Pancreas (tissue), 10 donors: Measurements from ENCODE around the gene LUC7L2. TPM values are rescaled to one million over a fixed set of nuclear protein-coding genes. Genes with fewer than 3 reads are reported as not detected.
A peak's percentile ranks its signal among the peaks of the same experiment; 100 is the strongest.
"Not testable (repeated sequence)": the region's sequence is repeated elsewhere in the genome, so short reads cannot be mapped to it uniquely, and the experiment has no call there.

Experiments
- ATAC-seq, 4 donors: fragments of 200-7000 bp; cut with Tn5 transposase; one replicate each; pipeline versions ENCODE4 v1.8.0 to v1.9.1; 2020; ENCODE audit warnings: mild to moderate bottlenecking in 4 of 4, moderate library complexity in 4 of 4
- DNase-seq, 6 donors: peaks; one replicate each; pipeline ENCODE4 v3.0.0-alpha.2; 2020
- FAIRE-seq: peaks from 2 replicates; lab custom pipeline; 2012; peaks lifted over from hg19 to GRCh38; lab: Jason Lieb, UNC
- H3K27ac ChIP-seq, 4 donors: fragments of 200-600 bp; sonication (generic); 1 replicate in 3 of 4; 2 replicates in 1 of 4; pipeline versions ENCODE4 v1.5.0 to v1.8.0; 2020
- H3K27me3 ChIP-seq, 4 donors: fragments of 200-600 bp; one replicate each; pipeline ENCODE4 v1.8.0; 2021
- H3K36me3 ChIP-seq, 3 donors: fragments of 200-600 bp; sonication (generic) in 1 of 3; one replicate each; pipeline versions ENCODE4 v1.5.0 to v1.8.0; 2020 to 2021
- H3K4me1 ChIP-seq, 3 donors: fragments of 200-600 bp; one replicate each; pipeline ENCODE4 v1.8.0; 2021
- H3K4me3 ChIP-seq, 4 donors: fragments of 200-600 bp; sonication (generic) in 2 of 4; one replicate each; pipeline versions ENCODE4 v1.5.0 to v1.8.0; 2020 to 2021
- H3K9me3 ChIP-seq, 4 donors: fragments of 200-600 bp; one replicate each; pipeline ENCODE4 v1.8.0; 2021
- WGBS, 2 donors: extraction: QIAGEN DNeasy Blood & Tissue Kit; methylation state at CpG; one replicate each; pipeline ENCODE4 v1.1.7; 2013; 5-methylcytosine and 5-hydroxymethylcytosine counted together
- intact Hi-C, 3 donors: fragments of 100-400 bp; cut with DNase I; formaldehyde crosslinking; loops; one replicate each; pipeline versions ENCODE4 v1.11.1 to v1.14.2; 2022
- polyA plus RNA-seq, 2 donors: library from polyadenylated mRNA; stranded (reverse); fragments of 200-250 nt; gene quantifications; one replicate each; pipeline ENCODE4 v1.2.3, GENCODE V29; 2013
- total RNA-seq, 6 donors: library from RNA; stranded (reverse); fragmentation: NEBNext Ultra II Directional in 4 of 6; extraction: Animal tissue kit (Norgen Biotek cat#: 25700) in 4 of 6; gene quantifications; one replicate each; pipeline versions ENCODE4 v1.2.1 to v1.2.4, GENCODE V29; 2021 to 2023
- TF ChIP-seq, protein P1 (sequence below), 4 donors: fragments of 200-600 bp; sonication (generic) in 3 of 4; IDR thresholded peaks; one replicate each; pipeline versions ENCODE4 v1.5.0 to v1.8.0; 2021; ENCODE audit warnings: antibody characterized with exemption in 4 of 4
- donor health status: healthy with polysubstance abuse.
- donor health status: DM: no; HTN: no; CAD: no; lungs with moderate emphysema.
- donor health status: DM: no; HTN: no; CAD: no.
- donor health status: control.
- donor health status: control.
- donor health status: Bipolar disorder and iron deficiency.
- donor health status: DM: yes; HTN: yes; CAD: no.
- donor health status: DM: no; HTN: no; CAD: no.
- donor health status: DM: no; HTN: no; CAD: no.
- donor health status: DM: yes; HTN: yes; CAD: no.

LUC7L2 gene
- total and polyA plus RNA-seq, 8 donors = 30.0 to 71.1 (median 39.2) TPM

DNA sequence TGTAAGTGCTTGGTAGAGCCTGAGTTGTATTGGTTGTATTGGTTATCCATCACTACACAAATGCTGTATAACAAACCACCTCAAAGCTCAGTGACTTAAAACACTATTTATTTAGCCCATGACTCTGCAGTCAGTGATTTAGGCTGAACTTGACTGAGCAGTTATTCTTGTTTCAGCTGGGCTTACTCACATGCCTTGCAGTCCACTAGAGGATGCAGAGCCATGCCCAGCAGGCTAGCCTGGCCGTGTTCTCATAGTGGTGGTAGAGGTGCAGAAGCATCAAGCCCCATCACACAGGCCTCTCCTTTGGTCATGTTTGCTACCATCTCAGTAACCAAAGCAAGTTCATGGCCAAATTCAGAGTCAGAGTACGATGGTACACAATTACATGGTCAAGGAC, 43.9 kb downstream of the LUC7L2 start:
- Histone ChIP-seq H3K27ac (no peak overlapping the region), H3K9me3 (no peaks in the 10 kb centered on the region), H3K27me3 (no peaks in the 10 kb centered on the region), H3K36me3 (peaks cover 0 to 75% (median 37%) of the 10 kb centered on the region in 3 donors), H3K4me1 (no peaks in the 10 kb centered on the region), H3K4me3 (no peak overlapping the region)
- TF ChIP-seq, protein P1, sequence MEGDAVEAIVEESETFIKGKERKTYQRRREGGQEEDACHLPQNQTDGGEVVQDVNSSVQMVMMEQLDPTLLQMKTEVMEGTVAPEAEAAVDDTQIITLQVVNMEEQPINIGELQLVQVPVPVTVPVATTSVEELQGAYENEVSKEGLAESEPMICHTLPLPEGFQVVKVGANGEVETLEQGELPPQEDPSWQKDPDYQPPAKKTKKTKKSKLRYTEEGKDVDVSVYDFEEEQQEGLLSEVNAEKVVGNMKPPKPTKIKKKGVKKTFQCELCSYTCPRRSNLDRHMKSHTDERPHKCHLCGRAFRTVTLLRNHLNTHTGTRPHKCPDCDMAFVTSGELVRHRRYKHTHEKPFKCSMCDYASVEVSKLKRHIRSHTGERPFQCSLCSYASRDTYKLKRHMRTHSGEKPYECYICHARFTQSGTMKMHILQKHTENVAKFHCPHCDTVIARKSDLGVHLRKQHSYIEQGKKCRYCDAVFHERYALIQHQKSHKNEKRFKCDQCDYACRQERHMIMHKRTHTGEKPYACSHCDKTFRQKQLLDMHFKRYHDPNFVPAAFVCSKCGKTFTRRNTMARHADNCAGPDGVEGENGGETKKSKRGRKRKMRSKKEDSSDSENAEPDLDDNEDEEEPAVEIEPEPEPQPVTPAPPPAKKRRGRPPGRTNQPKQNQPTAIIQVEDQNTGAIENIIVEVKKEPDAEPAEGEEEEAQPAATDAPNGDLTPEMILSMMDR (IDR thresholded peaks at IDR 0.05) = no peak
- 91 to 98% methylated on average over 2 of the region's 2 CpGs for WGBS, 2 donors
- intact Hi-C loops = no loop called here
- no peak for ATAC-seq
- DNase-seq = no peak
- no peak for FAIRE-seq

DNA sequence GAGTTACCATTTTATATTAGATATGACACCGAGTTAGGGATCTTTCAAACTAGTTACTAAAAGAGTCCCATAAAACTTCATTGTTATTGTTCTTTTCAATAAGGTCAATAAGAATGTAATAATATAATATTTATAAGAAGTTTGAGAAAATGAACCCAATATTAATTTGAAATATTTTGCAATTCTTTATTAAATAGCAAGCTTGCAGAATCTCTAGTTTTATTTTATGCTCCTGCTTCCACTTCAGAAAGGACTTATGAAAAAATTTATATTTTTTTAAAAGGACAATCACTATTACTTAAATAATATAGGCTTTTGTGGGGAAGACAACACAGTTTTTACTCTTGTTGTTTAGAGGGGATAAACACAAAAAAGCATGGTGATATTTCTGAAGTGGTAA, 47.9 kb downstream of the LUC7L2 start:
- Histone ChIP-seq H3K27me3 (no peaks in the 10 kb centered on the region), H3K4me3 (no peak overlapping the region), H3K4me1 (no peaks in the 10 kb centered on the region), H3K9me3 (no peaks in the 10 kb centered on the region), H3K36me3 (peaks cover 0 to 74% (median 31%) of the 10 kb centered on the region in 3 donors), H3K27ac (no peak overlapping the region)
- ATAC-seq (no peak), DNase-seq (no peak), FAIRE-seq (peak; percentile 56)
- TF ChIP-seq, protein P1 (IDR thresholded peaks at IDR 0.05) = no peak
- WGBS, 2 donors = 96 to 98% methylated on average over 1 of the region's 1 CpG
- intact Hi-C loops = no loop called here

DNA sequence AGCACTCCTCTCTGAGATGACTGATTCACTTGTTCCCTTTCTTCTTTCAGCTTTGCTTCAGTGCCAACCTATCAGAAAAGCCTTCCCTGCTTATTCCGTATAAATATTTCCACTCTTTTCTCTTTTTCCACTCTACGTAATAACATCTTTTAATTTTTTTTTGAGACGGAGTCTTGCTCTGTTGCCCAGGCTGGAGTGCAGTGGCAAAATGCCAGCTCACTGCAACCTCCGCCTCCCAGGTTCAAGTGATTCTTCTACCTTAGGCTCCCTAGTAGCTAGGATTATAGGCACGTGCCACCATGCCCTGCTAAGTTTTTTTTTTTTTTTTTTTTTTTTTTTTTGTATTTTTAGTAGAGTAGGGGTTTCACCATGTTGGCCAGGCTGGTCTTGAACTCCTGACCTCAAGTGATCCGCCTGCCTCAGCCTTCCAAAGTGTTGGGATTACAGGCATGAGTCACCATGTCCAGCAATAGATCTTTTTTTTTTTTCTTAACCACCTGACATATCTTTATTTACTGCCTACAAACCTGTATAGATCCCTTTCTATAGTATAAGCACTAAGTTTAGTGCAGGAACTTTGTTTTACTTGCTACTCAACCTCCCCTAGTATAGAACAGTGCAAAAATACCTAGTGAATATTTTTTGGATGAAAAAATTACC, 55.2 kb downstream of the LUC7L2 start:
- WGBS, 2 donors = 93 to 95% methylated on average over 6 of the region's 6 CpGs
- H3K4me1 ChIP-seq, FAIRE-seq, H3K4me3 ChIP-seq, H3K27ac ChIP-seq, H3K27me3 ChIP-seq, DNase-seq, H3K9me3 ChIP-seq, ATAC-seq, intact Hi-C loops: not testable (repeated sequence)
- H3K36me3 ChIP-seq = peaks cover 0 to 57% (median 18%) of the 10 kb centered on the region in 3 donors

DNA sequence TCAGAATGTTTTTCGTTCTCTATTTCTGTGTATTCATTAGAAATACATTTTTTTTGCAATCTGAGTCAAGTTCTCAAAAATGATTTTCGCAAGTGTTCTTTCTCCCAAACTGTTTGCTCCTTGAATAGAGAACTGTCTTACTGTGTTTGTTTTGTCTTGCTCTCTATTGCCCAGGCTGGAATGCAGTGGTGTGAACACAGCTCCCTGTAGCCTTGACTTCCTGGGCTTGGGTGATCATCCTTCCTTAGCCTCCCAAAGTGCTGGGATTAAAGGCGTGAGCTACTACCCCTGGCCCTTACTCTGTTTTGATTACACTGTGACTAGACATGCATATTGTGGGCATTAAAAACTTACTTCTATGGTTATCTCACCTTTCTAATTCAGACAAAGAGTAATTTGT, 56.7 kb downstream of the LUC7L2 start:
- ATAC-seq (no peak), FAIRE-seq (no peak), DNase-seq (no peak)
- H3K27me3 ChIP-seq = no peaks in the 10 kb centered on the region
- intact Hi-C loops = no loop called here
- no peak overlapping the region for H3K4me3 ChIP-seq
- WGBS, 2 donors = 95 to 98% methylated on average over 3 of the region's 3 CpGs
- H3K36me3 ChIP-seq = peaks cover 0 to 61% (median 18%) of the 10 kb centered on the region in 3 donors
- no peaks in the 10 kb centered on the region for H3K9me3 ChIP-seq
- no peak overlapping the region for H3K27ac ChIP-seq
- H3K4me1 ChIP-seq = no peaks in the 10 kb centered on the region
- TF ChIP-seq, protein P1 (IDR thresholded peaks at IDR 0.05) = no peak

DNA sequence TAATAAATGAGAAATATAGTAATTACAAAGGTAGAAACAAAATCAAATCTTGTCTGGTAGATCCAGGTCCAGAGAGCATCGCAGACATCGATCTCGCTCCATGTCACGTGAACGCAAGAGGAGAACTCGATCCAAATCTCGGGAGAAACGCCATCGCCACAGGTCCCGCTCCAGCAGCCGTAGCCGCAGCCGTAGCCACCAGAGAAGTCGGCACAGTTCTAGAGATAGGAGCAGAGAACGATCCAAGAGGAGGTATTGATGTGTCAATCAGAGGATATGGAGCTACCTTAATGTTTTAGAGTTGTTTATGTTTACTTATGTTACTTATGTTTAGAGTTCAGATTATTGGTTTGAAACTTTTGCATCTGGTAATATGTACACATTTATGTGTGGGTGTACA, 57.8 kb downstream of the LUC7L2 start:
- ATAC-seq (no peak), DNase-seq (no peak), FAIRE-seq (no peak)
- Histone ChIP-seq H3K27me3 (no peaks in the 10 kb centered on the region), H3K36me3 (peaks cover 0 to 50% (median 18%) of the 10 kb centered on the region in 3 donors), H3K9me3 (no peaks in the 10 kb centered on the region), H3K4me1 (no peaks in the 10 kb centered on the region), H3K4me3 (no peak overlapping the region), H3K27ac (no peak overlapping the region)
- TF ChIP-seq, protein P1 (IDR thresholded peaks at IDR 0.05) = no peak
- intact Hi-C loops = no loop called here
- 96% methylated on average over 15 of the region's 15 CpGs for WGBS, 2 donors
